Keratinocyte (primary cell): Measurements from ENCODE around the gene ST3GAL5. TPM values are rescaled to one million over a fixed set of nuclear protein-coding genes. Genes with fewer than 3 reads are reported as not detected.

Experiments used
- DNase-seq: peaks from one replicate; pipeline ENCODE4 v3.0.0-alpha.2; 2011; ENCODE audit warnings: low read depth, missing footprints, low spot score
- FAIRE-seq: peaks from 2 replicates; lab custom pipeline; 2011; peaks lifted over from hg19 to GRCh38; lab: Jason Lieb, UNC
- H2AFZ ChIP-seq: 2 replicates; pipeline ENCODE4 v1.6.0; 2012; ENCODE audit warnings: low read length, control low read depth, inconsistent platforms; ENCODE audit not compliant: control insufficient read depth
- H3K27ac ChIP-seq: 2 replicates; pipeline ENCODE4 v1.5.1; 2011; ENCODE audit warnings: low read length; ENCODE audit not compliant: control insufficient read depth, insufficient read depth
- H3K27me3 ChIP-seq: 3 replicates; pipeline ENCODE4 v1.6.0; 2011; ENCODE audit warnings: low read length; ENCODE audit not compliant: control insufficient read depth, insufficient read depth; ENCODE audit errors: extremely low read depth
- H3K36me3 ChIP-seq, 2 experiments: 2 replicates in 1 of 2; 3 replicates in 1 of 2; pipeline ENCODE4 v1.5.1; 2011; ENCODE audit warnings: low read length in 2 of 2, mild to moderate bottlenecking in 1 of 2; ENCODE audit not compliant: control insufficient read depth in 2 of 2, insufficient read depth in 2 of 2; ENCODE audit errors: extremely low read depth in 1 of 2
- H3K4me1 ChIP-seq: 3 replicates; pipeline ENCODE4 v1.5.1; 2011; ENCODE audit warnings: low read length; ENCODE audit not compliant: control insufficient read depth, insufficient read depth; ENCODE audit errors: extremely low read depth
- H3K4me2 ChIP-seq: 3 replicates; pipeline ENCODE4 v1.6.0; 2011; ENCODE audit warnings: low read depth, low read length; ENCODE audit not compliant: control insufficient read depth, insufficient read depth; ENCODE audit errors: extremely low read depth
- H3K4me3 ChIP-seq, 3 experiments: fragments of 200-600 bp in 1 of 3; sonication (generic) in 1 of 3; 2 replicates in 2 of 3; 3 replicates in 1 of 3; pipeline ENCODE4 v1.5.1; 2011 to 2016; ENCODE audit warnings: low read length in 3 of 3, mild to moderate bottlenecking in 3 of 3, control low read depth in 2 of 3, inconsistent platforms in 1 of 3, low read depth in 1 of 3, mixed read lengths in 1 of 3, mixed run types in 1 of 3, moderate library complexity in 1 of 3; ENCODE audit not compliant: control insufficient read depth in 2 of 3, insufficient read depth in 2 of 3; ENCODE audit errors: extremely low read depth in 1 of 3
- H3K79me2 ChIP-seq: 2 replicates; pipeline ENCODE4 v1.6.0; 2012; ENCODE audit warnings: low read length; ENCODE audit not compliant: control insufficient read depth, insufficient read depth
- H3K9ac ChIP-seq: 3 replicates; pipeline ENCODE4 v1.6.0; 2011; ENCODE audit warnings: low read length; ENCODE audit not compliant: control insufficient read depth, insufficient read depth; ENCODE audit errors: extremely low read depth
- H3K9me1 ChIP-seq: 3 replicates; pipeline ENCODE4 v1.6.0; 2011; ENCODE audit warnings: low read length; ENCODE audit not compliant: control insufficient read depth, insufficient read depth; ENCODE audit errors: extremely low read depth
- H3K9me3 ChIP-seq: 2 replicates; pipeline ENCODE4 v1.5.1; 2012; ENCODE audit warnings: low read depth, low read length; ENCODE audit not compliant: control insufficient read depth
- H4K20me1 ChIP-seq: 3 replicates; pipeline ENCODE4 v1.6.0; 2011; ENCODE audit warnings: low read length; ENCODE audit not compliant: control insufficient read depth, insufficient read depth; ENCODE audit errors: extremely low read depth
- CTCF ChIP-seq, 3 experiments: IDR thresholded peaks in 1 of 3; conservative IDR thresholded peaks in 1 of 3; optimal IDR thresholded peaks in 1 of 3; 2 replicates in 2 of 3; 3 replicates in 1 of 3; pipeline versions ENCODE3 to v1.5.1; 2011; ENCODE audit warnings: low read length in 3 of 3, mild to moderate bottlenecking in 3 of 3, moderate library complexity in 2 of 3, control low read depth in 1 of 3, inconsistent platforms in 1 of 3; ENCODE audit not compliant: insufficient read depth in 2 of 3; ENCODE audit errors: extremely low read depth in 1 of 3
- EZH2 ChIP-seq: IDR thresholded peaks from one replicate; pipeline ENCODE4 v1.6.1; 2012; ENCODE audit warnings: inconsistent platforms, mild to moderate bottlenecking, low read length, moderate library complexity
- dilution Hi-C: fragments of 300-500 bp; cut with MboI; formaldehyde crosslinking; loops from one replicate; pipeline ENCODE4 v1.7.0; 2020; ENCODE audit warnings: low sequenced_read_pairs; ENCODE audit not compliant: extremely low pct_ligation_motif_present
- polyA plus RNA-seq, 5 experiments: library from polyadenylated mRNA; depleted of rRNA in 3 of 5; stranded (reverse) in 3 of 5; stranded (forward) in 1 of 5; unstranded in 1 of 5; fragments of >200 nt; gene quantifications; 1 replicate in 1 of 5; 2 replicates in 3 of 5; 3 replicates in 1 of 5; pipeline versions ENCODE4 v1.2.1 to v1.2.3, GENCODE V29; 2011 to 2012; ENCODE audit warnings: missing spikeins in 2 of 5, low read depth in 1 of 5, low replicate concordance in 1 of 5

Gene ST3GAL5
- polyA plus RNA-seq, 1 donor (not counting 4 experiments of a cell fraction or from before 2014, with no cell fraction given), result 43.5 TPM

DNA sequence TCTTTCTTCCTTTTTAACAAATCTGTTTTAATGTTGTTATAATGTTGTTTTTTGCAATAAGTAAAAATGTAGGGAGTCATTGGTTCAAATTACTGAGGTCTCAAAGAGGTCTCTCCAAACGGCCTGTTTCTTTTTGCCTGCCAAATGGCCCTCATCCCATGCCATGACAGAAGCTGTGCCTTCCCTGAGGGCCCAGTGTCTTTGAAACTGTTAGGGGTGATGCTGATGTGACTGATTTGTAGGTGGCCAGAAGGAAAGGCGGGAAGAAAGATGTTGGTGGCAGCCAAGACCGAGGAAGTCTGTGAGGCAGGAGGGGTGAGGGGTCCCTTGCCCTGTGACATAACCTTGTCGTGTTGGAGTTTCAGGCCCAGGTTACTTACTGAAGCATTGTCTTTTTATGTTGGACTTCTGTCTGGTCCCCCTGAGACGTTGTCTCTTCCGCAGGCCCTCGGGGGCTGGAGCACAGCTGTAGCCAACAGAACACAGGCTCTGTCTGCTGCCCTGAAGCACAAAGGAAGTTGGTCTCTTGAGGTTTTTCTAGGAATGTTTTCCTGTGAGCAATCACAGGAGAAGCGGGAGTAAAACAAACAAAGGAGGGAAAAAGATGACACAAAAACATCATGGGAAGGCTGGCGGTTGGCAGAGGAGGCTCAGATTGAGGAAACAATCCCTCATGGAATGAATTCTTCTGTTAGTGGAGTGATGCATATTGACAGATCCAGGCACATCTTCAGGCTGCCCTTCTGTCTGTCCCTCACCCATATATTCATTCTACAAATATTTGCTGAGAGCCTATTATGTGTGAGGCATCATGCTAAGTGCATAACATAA lies 4.9 kb upstream of the ST3GAL5 start:
- dilution Hi-C loops, result no loop called here
- peaks cover 2% of the 10 kb centered on the region for H3K9me1 ChIP-seq
- peak overlapping the region; percentile 77 for H3K9ac ChIP-seq
- peak overlapping the region; percentile 63 for H3K4me2 ChIP-seq
- no peaks in the 10 kb centered on the region for H3K79me2 ChIP-seq
- TF ChIP-seq CTCF (optimal IDR thresholded peaks at IDR 0.05 in 1 of 3, IDR thresholded peaks at IDR 0.05 in 1 of 3, conservative IDR thresholded peaks at IDR 0.05 in 1 of 3; ENCODE audit: extremely low read depth in 1 of 3, insufficient read depth in 2 of 3, low read length in 3 of 3) (no peak), EZH2 (no peak)
- H4K20me1 ChIP-seq, result no peaks in the 10 kb centered on the region
- H3K9me3 ChIP-seq, result no peaks in the 10 kb centered on the region
- no peaks in the 10 kb centered on the region for H3K36me3 ChIP-seq
- peak; percentile 67 for DNase-seq
- H2AFZ ChIP-seq, result no peak overlapping the region
- peak overlapping the region; percentile 98 for H3K27ac ChIP-seq
- FAIRE-seq, result peak; percentile 80
- H3K4me1 ChIP-seq, result peaks cover 43% of the 10 kb centered on the region
- H3K4me3 ChIP-seq, result peak overlapping the region in 2 of 3 experiments; percentile 4 to 13
- H3K27me3 ChIP-seq, result no peaks in the 10 kb centered on the region

GRCh38 chr2:85892216-85892944 lies 3.6 kb upstream of the ST3GAL5 start:
- no peaks in the 10 kb centered on the region for H3K27me3 ChIP-seq
- FAIRE-seq, result no peak
- H3K4me2 ChIP-seq, result peak overlapping the region; percentile 10
- peaks cover 46% of the 10 kb centered on the region for H3K4me1 ChIP-seq
- peaks cover 2% of the 10 kb centered on the region for H3K9me1 ChIP-seq
- H3K4me3 ChIP-seq, result no peak overlapping the region
- H3K36me3 ChIP-seq, result no peaks in the 10 kb centered on the region
- no peak for DNase-seq
- no peaks in the 10 kb centered on the region for H4K20me1 ChIP-seq
- dilution Hi-C loops, result no loop called here
- peak overlapping the region; percentile 1 for H3K27ac ChIP-seq
- no peak for TF ChIP-seq CTCF (optimal IDR thresholded peaks at IDR 0.05 in 1 of 3, IDR thresholded peaks at IDR 0.05 in 1 of 3, conservative IDR thresholded peaks at IDR 0.05 in 1 of 3; ENCODE audit: extremely low read depth in 1 of 3, insufficient read depth in 2 of 3, low read length in 3 of 3)
- TF ChIP-seq EZH2, result no peak
- no peak overlapping the region for H2AFZ ChIP-seq
- peaks cover 10% of the 10 kb centered on the region for H3K79me2 ChIP-seq
- no peaks in the 10 kb centered on the region for H3K9me3 ChIP-seq
- H3K9ac ChIP-seq, result no peak overlapping the region
